H9 (cell line): Measurements from ENCODE around the gene CD247. TPM values are rescaled to one million over a fixed set of nuclear protein-coding genes. Genes with fewer than 3 reads are reported as not detected.

Source experiments
- DNase-seq: peaks from one replicate; pipeline ENCODE4 v3.0.0-alpha.2; 2017
- H2AFZ ChIP-seq: one replicate; pipeline ENCODE4 v1.6.1; 2013; ENCODE audit warnings: mild to moderate bottlenecking, low read length, control low read depth, moderate library complexity
- H2AK5ac ChIP-seq: 2 replicates; pipeline ENCODE4 v1.6.1; 2013; ENCODE audit warnings: low read length, control low read depth, mixed read lengths; ENCODE audit not compliant: insufficient read length
- H2BK120ac ChIP-seq: one replicate; pipeline ENCODE4 v1.6.1; 2013; ENCODE audit warnings: low read depth, mild to moderate bottlenecking, low read length, control low read depth, inconsistent platforms; ENCODE audit not compliant: poor library complexity, severe bottlenecking
- H2BK12ac ChIP-seq: 2 replicates; pipeline ENCODE4 v1.6.1; 2013; ENCODE audit warnings: low read length, control low read depth, mixed read lengths, low read depth; ENCODE audit not compliant: insufficient read length
- H2BK15ac ChIP-seq: 2 replicates; pipeline ENCODE4 v1.6.1; 2013; ENCODE audit warnings: low read depth, low read length, control low read depth
- H2BK20ac ChIP-seq: one replicate; pipeline ENCODE4 v1.6.1; 2013; ENCODE audit warnings: low read depth, mild to moderate bottlenecking, low read length, control low read depth, inconsistent platforms; ENCODE audit not compliant: poor library complexity, severe bottlenecking
- H2BK5ac ChIP-seq: 2 replicates; pipeline ENCODE4 v1.6.1; 2013; ENCODE audit warnings: low read length, control low read depth, mixed read lengths; ENCODE audit not compliant: insufficient read length
- H3K14ac ChIP-seq: 2 replicates; pipeline ENCODE4 v1.6.1; 2013; ENCODE audit warnings: low read length, control low read depth; ENCODE audit not compliant: insufficient read depth
- H3K18ac ChIP-seq: 2 replicates; pipeline ENCODE4 v1.6.1; 2013; ENCODE audit warnings: low read depth, mild to moderate bottlenecking, mixed read lengths, low read length, control low read depth; ENCODE audit not compliant: insufficient read length
- H3K23ac ChIP-seq: 2 replicates; pipeline ENCODE4 v1.6.1; 2013; ENCODE audit warnings: low read length, control low read depth, mixed read lengths, low read depth; ENCODE audit not compliant: insufficient read length
- H3K23me2 ChIP-seq: 2 replicates; pipeline ENCODE4 v1.6.1; 2013; ENCODE audit warnings: low read depth, mild to moderate bottlenecking, mixed read lengths, low read length, control low read depth; ENCODE audit not compliant: insufficient read length, poor library complexity, severe bottlenecking
- H3K27ac ChIP-seq: 2 replicates; pipeline ENCODE4 v1.5.1; 2013; ENCODE audit warnings: low read length, control low read depth, mixed read lengths, low read depth; ENCODE audit not compliant: insufficient read length
- H3K27me3 ChIP-seq: 2 replicates; pipeline ENCODE4 v1.6.1; 2013; ENCODE audit warnings: low read length, control low read depth, inconsistent platforms; ENCODE audit not compliant: insufficient read depth
- H3K4ac ChIP-seq: 2 replicates; pipeline ENCODE4 v1.6.1; 2013; ENCODE audit warnings: low read depth, mild to moderate bottlenecking, control low read depth, inconsistent platforms, low read length, moderate library complexity
- H3K4me1 ChIP-seq: 2 replicates; pipeline ENCODE4 v1.6.1; 2013; ENCODE audit warnings: low read length, control low read depth, inconsistent platforms; ENCODE audit not compliant: insufficient read depth
- H3K4me2 ChIP-seq: 2 replicates; pipeline ENCODE4 v1.6.1; 2013; ENCODE audit warnings: low read length, control low read depth, mixed read lengths; ENCODE audit not compliant: insufficient read length, insufficient read depth
- H3K56ac ChIP-seq: 2 replicates; pipeline ENCODE4 v1.6.1; 2013; ENCODE audit warnings: low read depth, mild to moderate bottlenecking, mixed read lengths, low read length, control low read depth; ENCODE audit not compliant: insufficient read length
- H3K79me1 ChIP-seq: 2 replicates; pipeline ENCODE4 v1.6.1; 2013; ENCODE audit warnings: low read depth, mild to moderate bottlenecking, moderate library complexity, low read length, control low read depth, inconsistent platforms; ENCODE audit not compliant: insufficient read depth, poor library complexity, severe bottlenecking
- H3K79me2 ChIP-seq: 2 replicates; pipeline ENCODE4 v1.6.1; 2013; ENCODE audit warnings: low read length, control low read depth, inconsistent platforms; ENCODE audit not compliant: insufficient read depth
- H3K9ac ChIP-seq: 2 replicates; pipeline ENCODE4 v1.6.1; 2013; ENCODE audit warnings: low read length, control low read depth, mixed read lengths; ENCODE audit not compliant: insufficient read length; ENCODE audit errors: extremely low read depth
- H3K9me3 ChIP-seq: one replicate; pipeline ENCODE4 v1.6.1; 2013; ENCODE audit warnings: low read depth, low read length, inconsistent platforms; ENCODE audit not compliant: control insufficient read depth
- H3T11ph ChIP-seq: one replicate; pipeline ENCODE4 v1.6.1; 2013; ENCODE audit warnings: mild to moderate bottlenecking, low read length, control low read depth, inconsistent platforms
- H4K20me1 ChIP-seq: one replicate; pipeline ENCODE4 v1.6.1; 2013; ENCODE audit not compliant: control insufficient read depth, insufficient read length, insufficient read depth
- H4K5ac ChIP-seq: 2 replicates; pipeline ENCODE4 v1.6.1; 2013; ENCODE audit warnings: low read depth, mild to moderate bottlenecking, mixed read lengths, low read length, control low read depth; ENCODE audit not compliant: insufficient read length
- H4K8ac ChIP-seq: replicated peaks from 2 replicates; pipeline ENCODE4 v1.6.1; 2013; ENCODE audit warnings: low read length, control low read depth, mixed read lengths, low read depth; ENCODE audit not compliant: insufficient read length
- H4K91ac ChIP-seq: 2 replicates; pipeline ENCODE4 v1.6.1; 2013; ENCODE audit warnings: low read depth, mild to moderate bottlenecking, moderate library complexity, mixed read lengths, low read length, control low read depth; ENCODE audit not compliant: insufficient read length
- H3K27ac Mint-ChIP-seq, 3 experiments: 2 replicates in 2 of 3; 3 replicates in 1 of 3; pipeline ENCODE4 v1.8.0; 2020 to 2021; ENCODE audit warnings: mixed read lengths in 3 of 3, mild to moderate bottlenecking in 1 of 3, moderate library complexity in 1 of 3
- H3K27me3 Mint-ChIP-seq: 2 replicates; pipeline ENCODE4 v1.8.0; 2021; ENCODE audit warnings: low read depth, mild to moderate bottlenecking, moderate library complexity, mixed read lengths
- H3K36me3 Mint-ChIP-seq, 3 experiments: 2 replicates in 2 of 3; 3 replicates in 1 of 3; pipeline ENCODE4 v1.8.0; 2020 to 2021; ENCODE audit warnings: low read depth in 3 of 3, mixed read lengths in 3 of 3; ENCODE audit not compliant: insufficient read depth in 1 of 3
- H3K4me1 Mint-ChIP-seq, 2 experiments: 2 replicates each; pipeline ENCODE4 v1.8.0; 2020; ENCODE audit warnings: mixed read lengths in 2 of 2
- H3K4me3 Mint-ChIP-seq, 2 experiments: 2 replicates in 1 of 2; 3 replicates in 1 of 2; pipeline ENCODE4 v1.8.0; 2020 to 2021; ENCODE audit warnings: mild to moderate bottlenecking in 2 of 2, mixed read lengths in 2 of 2, moderate library complexity in 1 of 2
- H3K9me3 Mint-ChIP-seq, 2 experiments: 2 replicates in 1 of 2; 3 replicates in 1 of 2; pipeline ENCODE4 v1.8.0; 2020; ENCODE audit warnings: mild to moderate bottlenecking in 2 of 2, mixed read lengths in 2 of 2, moderate library complexity in 1 of 2
- WGBS: extraction: QIAGEN DNeasy Blood & Tissue Kit; methylation state at CpG from one replicate; pipeline ENCODE4 v1.1.7; 2013; ENCODE audit warnings: missing lambda C conversion rate, low lambda C conversion rate, mixed read lengths; ENCODE audit not compliant: insufficient read length; ENCODE audit errors: extremely low coverage; 5-methylcytosine and 5-hydroxymethylcytosine counted together
- total RNA-seq: library from RNA; stranded (reverse); gene quantifications from 2 replicates; pipeline ENCODE4 v1.2.1, GENCODE V29; 2021
- TF ChIP-seq, protein P1 (sequence below): fragments of 200-600 bp; sonication (generic); conservative IDR thresholded peaks from 3 replicates; pipeline ENCODE4 v1.8.0; 2021; ENCODE audit warnings: antibody characterized with exemption, mild to moderate bottlenecking

Gene CD247
- total RNA-seq, 1 experiment from 2014 or later, result 1.2 TPM

DNA sequence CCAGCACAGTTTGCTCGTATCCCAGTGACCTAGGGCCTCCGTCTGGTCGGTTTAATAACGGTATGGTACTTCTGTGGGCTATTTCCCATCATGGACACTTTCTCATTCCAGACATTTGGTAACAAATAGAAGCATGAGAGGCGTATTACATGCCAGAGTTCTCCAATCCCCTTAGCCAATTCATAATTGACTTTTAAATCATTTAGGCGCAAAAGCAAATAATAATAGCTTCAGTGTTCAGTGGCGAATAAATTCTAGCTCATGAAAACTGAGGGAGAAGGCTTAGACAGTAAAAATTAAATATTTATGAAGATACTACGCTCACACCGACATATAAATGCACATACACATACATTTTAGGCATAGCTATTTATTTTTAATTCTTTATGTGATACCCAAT lies 50.6 kb downstream of the CD247 start:
- H3K23me2 ChIP-seq, result no peaks in the 10 kb centered on the region
- H3K23ac ChIP-seq, result no peak overlapping the region
- H3T11ph ChIP-seq, result no peak overlapping the region
- H2BK12ac ChIP-seq, result no peak overlapping the region
- H3K56ac ChIP-seq, result no peak overlapping the region
- no peak overlapping the region for H3K27ac ChIP-seq
- TF ChIP-seq, protein P1, sequence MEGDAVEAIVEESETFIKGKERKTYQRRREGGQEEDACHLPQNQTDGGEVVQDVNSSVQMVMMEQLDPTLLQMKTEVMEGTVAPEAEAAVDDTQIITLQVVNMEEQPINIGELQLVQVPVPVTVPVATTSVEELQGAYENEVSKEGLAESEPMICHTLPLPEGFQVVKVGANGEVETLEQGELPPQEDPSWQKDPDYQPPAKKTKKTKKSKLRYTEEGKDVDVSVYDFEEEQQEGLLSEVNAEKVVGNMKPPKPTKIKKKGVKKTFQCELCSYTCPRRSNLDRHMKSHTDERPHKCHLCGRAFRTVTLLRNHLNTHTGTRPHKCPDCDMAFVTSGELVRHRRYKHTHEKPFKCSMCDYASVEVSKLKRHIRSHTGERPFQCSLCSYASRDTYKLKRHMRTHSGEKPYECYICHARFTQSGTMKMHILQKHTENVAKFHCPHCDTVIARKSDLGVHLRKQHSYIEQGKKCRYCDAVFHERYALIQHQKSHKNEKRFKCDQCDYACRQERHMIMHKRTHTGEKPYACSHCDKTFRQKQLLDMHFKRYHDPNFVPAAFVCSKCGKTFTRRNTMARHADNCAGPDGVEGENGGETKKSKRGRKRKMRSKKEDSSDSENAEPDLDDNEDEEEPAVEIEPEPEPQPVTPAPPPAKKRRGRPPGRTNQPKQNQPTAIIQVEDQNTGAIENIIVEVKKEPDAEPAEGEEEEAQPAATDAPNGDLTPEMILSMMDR, result no peak
- no peaks in the 10 kb centered on the region for H3K9me3 ChIP-seq
- H3K4me1 ChIP-seq, result no peaks in the 10 kb centered on the region; the same call in 1 of the 2 replicates
- no CpG with 5 or more reads among the region's 9 CpGs for WGBS
- no peak overlapping the region for H3K4me3 Mint-ChIP-seq
- H4K5ac ChIP-seq, result no peak overlapping the region
- no peak for DNase-seq
- no peak overlapping the region for H2BK15ac ChIP-seq
- no peaks in the 10 kb centered on the region for H4K20me1 ChIP-seq
- no peak overlapping the region for H2BK5ac ChIP-seq
- H2AK5ac ChIP-seq, result no peak overlapping the region
- H3K27ac Mint-ChIP-seq, result peak overlapping the region in 1 of 3 experiments; percentile 71; a peak in 1 of 7 replicates
- no peak overlapping the region for H3K18ac ChIP-seq
- H4K8ac ChIP-seq, result no peak overlapping the region
- no peaks in the 10 kb centered on the region for H3K79me1 ChIP-seq
- H3K27me3 ChIP-seq, result no peaks in the 10 kb centered on the region
- H3K36me3 Mint-ChIP-seq, result no peaks in the 10 kb centered on the region
- no peak overlapping the region for H2BK20ac ChIP-seq
- no peak overlapping the region for H3K4ac ChIP-seq
- no peak overlapping the region for H4K91ac ChIP-seq
- H2AFZ ChIP-seq, result no peak overlapping the region
- H3K4me1 Mint-ChIP-seq, result peaks cover 38 to 40% of the 10 kb centered on the region in 2 experiments
- no peak overlapping the region for H3K9ac ChIP-seq
- H3K4me2 ChIP-seq, result no peak overlapping the region
- H2BK120ac ChIP-seq, result no peak overlapping the region
- H3K14ac ChIP-seq, result no peak overlapping the region
- no peaks in the 10 kb centered on the region; the same call in 1 of the 2 replicates for H3K27me3 Mint-ChIP-seq
- H3K79me2 ChIP-seq, result no peaks in the 10 kb centered on the region
- H3K9me3 Mint-ChIP-seq, result no peaks in the 10 kb centered on the region
